ENCODE results near the gene MATR3.
"Not testable (repeated sequence)": the region's sequence is repeated elsewhere in the genome, so short reads cannot be mapped to it uniquely, and the experiment has no call there.

Gene MATR3

GRCh38 chr5:139308797-139309196, 15.3 kb downstream of the MATR3 start:
- H3K36me3 ChIP-seq (ENCODE audit: control insufficient read depth in 1 of 2, insufficient read depth in 2 of 2, low read length in 2 of 2), result no peaks in the 10 kb centered on the region
- H3K27me3 ChIP-seq (ENCODE audit: control insufficient read depth in 1 of 2, insufficient read depth in 2 of 2, low read length in 2 of 2), result no peaks in the 10 kb centered on the region
- H3K27ac ChIP-seq (ENCODE audit: low read depth, low read length), result no peak overlapping the region
- H3K9me3 ChIP-seq (ENCODE audit: control insufficient read depth in 1 of 2, low read length in 2 of 2), result no peaks in the 10 kb centered on the region
- no peak overlapping the region for H3K9ac ChIP-seq (ENCODE audit: low read depth in 1 of 2, low read length in 2 of 2)
- H3K4me1 ChIP-seq (ENCODE audit: control insufficient read depth in 1 of 2, insufficient read depth in 2 of 2, low read length in 2 of 2), result peaks cover 17 to 37% of the 10 kb centered on the region in 2 donors
- no peak overlapping the region for H3K4me3 ChIP-seq (ENCODE audit: low read depth in 1 of 2, low read length in 2 of 2)

DNA sequence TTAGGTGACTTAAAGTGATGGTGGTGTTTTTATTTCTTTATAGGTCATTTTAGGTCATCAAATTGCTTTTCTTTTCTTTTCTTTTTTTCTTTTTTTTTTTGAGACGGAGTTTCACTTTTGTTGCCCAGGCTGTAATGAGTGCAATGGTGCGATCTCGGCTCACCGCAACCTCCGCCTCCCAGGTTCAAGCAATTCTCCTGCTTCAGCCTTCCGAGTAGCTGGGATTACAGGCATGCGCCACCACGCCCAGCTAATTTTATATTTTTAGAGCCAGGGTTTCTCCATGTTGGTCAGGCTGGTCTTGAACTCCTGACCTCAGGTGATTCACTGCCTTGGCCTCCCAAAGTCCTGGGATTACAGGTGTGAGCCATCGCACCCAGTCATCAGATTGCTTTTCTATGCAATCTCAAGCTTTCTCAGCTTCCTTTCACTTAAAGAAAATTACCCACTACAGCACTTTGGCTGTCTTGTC, 17.2 kb downstream of the MATR3 start:
- Histone ChIP-seq H3K4me1 (ENCODE audit: control insufficient read depth in 1 of 2, insufficient read depth in 2 of 2, low read length in 2 of 2) (peaks cover 9 to 33% of the 10 kb centered on the region in 2 donors), H3K36me3 (ENCODE audit: control insufficient read depth in 1 of 2, insufficient read depth in 2 of 2, low read length in 2 of 2) (peaks cover under 1 to 10% of the 10 kb centered on the region in 2 donors)
- H3K27ac ChIP-seq (ENCODE audit: low read depth, low read length); H3K9me3 ChIP-seq (ENCODE audit: control insufficient read depth in 1 of 2, low read length in 2 of 2); H3K9ac ChIP-seq (ENCODE audit: low read depth in 1 of 2, low read length in 2 of 2); H3K27me3 ChIP-seq (ENCODE audit: control insufficient read depth in 1 of 2, insufficient read depth in 2 of 2, low read length in 2 of 2); H3K4me3 ChIP-seq (ENCODE audit: low read depth in 1 of 2, low read length in 2 of 2): not testable (repeated sequence)

GRCh38 chr5:139312075-139312474, 18.5 kb downstream of the MATR3 start:
- Histone ChIP-seq H3K27me3 (ENCODE audit: control insufficient read depth in 1 of 2, insufficient read depth in 2 of 2, low read length in 2 of 2) (no peaks in the 10 kb centered on the region), H3K27ac (ENCODE audit: low read depth, low read length) (no peak overlapping the region), H3K9me3 (ENCODE audit: control insufficient read depth in 1 of 2, low read length in 2 of 2) (no peaks in the 10 kb centered on the region), H3K4me3 (ENCODE audit: low read depth in 1 of 2, low read length in 2 of 2) (no peak overlapping the region), H3K9ac (ENCODE audit: low read depth in 1 of 2, low read length in 2 of 2) (no peak overlapping the region), H3K4me1 (ENCODE audit: control insufficient read depth in 1 of 2, insufficient read depth in 2 of 2, low read length in 2 of 2) (peaks cover 5 to 23% of the 10 kb centered on the region in 2 donors), H3K36me3 (ENCODE audit: control insufficient read depth in 1 of 2, insufficient read depth in 2 of 2, low read length in 2 of 2) (peaks cover 13 to 24% of the 10 kb centered on the region in 2 donors)

GRCh38 chr5:139314276-139314675, 20.7 kb downstream of the MATR3 start:
- H3K4me1 ChIP-seq (ENCODE audit: control insufficient read depth in 1 of 2, insufficient read depth in 2 of 2, low read length in 2 of 2), result peaks cover 0 to 12% of the 10 kb centered on the region in 2 donors
- H3K27ac ChIP-seq (ENCODE audit: low read depth, low read length), result no peak overlapping the region

DNA sequence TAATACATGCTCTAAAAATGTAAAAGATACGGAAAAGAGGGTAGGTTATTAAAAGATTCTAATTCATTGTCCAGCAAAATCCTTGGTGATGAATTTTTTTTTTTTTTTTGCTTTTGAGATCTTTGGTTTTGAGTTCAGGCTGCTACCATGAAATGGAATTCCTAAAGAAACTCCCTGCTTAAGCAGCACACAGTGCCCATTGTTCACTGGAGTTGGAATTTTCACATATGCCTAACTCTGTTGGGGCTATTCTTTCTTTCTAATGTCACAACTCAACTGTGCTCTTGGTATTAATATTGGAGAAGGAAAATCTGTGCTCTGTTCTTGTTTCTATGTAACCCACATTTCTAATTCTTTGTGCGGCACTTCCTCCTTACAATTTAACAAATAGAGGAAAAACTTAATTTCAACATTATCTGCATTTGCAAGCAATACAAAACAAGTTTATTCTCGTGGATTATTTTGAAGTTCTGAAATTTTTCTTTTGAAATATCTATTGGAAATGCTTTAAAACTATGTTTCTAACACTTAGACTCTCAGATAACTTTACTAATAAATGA, 21.6 kb downstream of the MATR3 start:
- Histone ChIP-seq H3K27me3 (ENCODE audit: control insufficient read depth in 1 of 2, insufficient read depth in 2 of 2, low read length in 2 of 2) (no peaks in the 10 kb centered on the region), H3K9ac (ENCODE audit: low read depth in 1 of 2, low read length in 2 of 2) (no peak overlapping the region), H3K36me3 (ENCODE audit: control insufficient read depth in 1 of 2, insufficient read depth in 2 of 2, low read length in 2 of 2) (peaks cover 26 to 51% of the 10 kb centered on the region in 2 donors), H3K9me3 (ENCODE audit: control insufficient read depth in 1 of 2, low read length in 2 of 2) (no peaks in the 10 kb centered on the region), H3K4me1 (ENCODE audit: control insufficient read depth in 1 of 2, insufficient read depth in 2 of 2, low read length in 2 of 2) (peaks cover 0 to 4% of the 10 kb centered on the region in 2 donors), H3K4me3 (ENCODE audit: low read depth in 1 of 2, low read length in 2 of 2) (no peak overlapping the region), H3K27ac (ENCODE audit: low read depth, low read length) (no peak overlapping the region)

More at GRCh38 chr5:139314276-139314675, 20.7 kb downstream of the MATR3 start:
- Histone ChIP-seq H3K4me3 (ENCODE audit: low read depth in 1 of 2, low read length in 2 of 2) (no peak overlapping the region), H3K9me3 (ENCODE audit: control insufficient read depth in 1 of 2, low read length in 2 of 2) (no peaks in the 10 kb centered on the region), H3K9ac (ENCODE audit: low read depth in 1 of 2, low read length in 2 of 2) (no peak overlapping the region), H3K36me3 (ENCODE audit: control insufficient read depth in 1 of 2, insufficient read depth in 2 of 2, low read length in 2 of 2) (peaks cover 23 to 45% of the 10 kb centered on the region in 2 donors), H3K27me3 (ENCODE audit: control insufficient read depth in 1 of 2, insufficient read depth in 2 of 2, low read length in 2 of 2) (no peaks in the 10 kb centered on the region)

DNA sequence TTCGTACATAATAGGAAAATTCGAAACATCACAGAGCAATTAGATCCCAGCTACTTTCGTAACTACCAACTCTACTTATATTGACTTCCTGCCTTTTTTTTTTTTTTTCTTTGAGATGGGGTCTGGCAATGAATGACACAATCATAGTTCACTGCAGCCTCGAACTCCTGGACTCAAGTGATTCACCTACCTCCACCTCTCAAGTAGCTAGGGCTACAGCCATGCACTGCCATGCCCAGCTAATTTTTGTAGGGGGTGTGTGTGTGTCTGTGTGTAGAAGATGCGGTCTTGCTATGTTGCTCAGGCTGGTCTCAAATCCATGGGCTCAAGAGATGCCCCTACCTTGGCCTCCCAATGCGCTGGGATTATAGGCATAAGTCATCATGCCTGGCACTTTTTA, 42.3 kb downstream of the MATR3 start:
- no peak overlapping the region for H3K4me3 ChIP-seq (ENCODE audit: low read depth in 1 of 2, low read length in 2 of 2)
- no peaks in the 10 kb centered on the region for H3K27me3 ChIP-seq (ENCODE audit: control insufficient read depth in 1 of 2, insufficient read depth in 2 of 2, low read length in 2 of 2)
- H3K4me1 ChIP-seq (ENCODE audit: control insufficient read depth in 1 of 2, insufficient read depth in 2 of 2, low read length in 2 of 2), result peaks cover 0 to 2% of the 10 kb centered on the region in 2 donors
- no peaks in the 10 kb centered on the region for H3K9me3 ChIP-seq (ENCODE audit: control insufficient read depth in 1 of 2, low read length in 2 of 2)
- H3K9ac ChIP-seq (ENCODE audit: low read depth in 1 of 2, low read length in 2 of 2), result no peak overlapping the region
- H3K27ac ChIP-seq (ENCODE audit: low read depth, low read length), result no peak overlapping the region
- peaks cover 15 to 22% of the 10 kb centered on the region in 2 donors for H3K36me3 ChIP-seq (ENCODE audit: control insufficient read depth in 1 of 2, insufficient read depth in 2 of 2, low read length in 2 of 2)

- Histone ChIP-seq H3K4me3 (ENCODE audit: low read depth in 1 of 2, low read length in 2 of 2) (no peak overlapping the region), H3K9me3 (ENCODE audit: control insufficient read depth in 1 of 2, low read length in 2 of 2) (no peaks in the 10 kb centered on the region), H3K9ac (ENCODE audit: low read depth in 1 of 2, low read length in 2 of 2) (no peak overlapping the region), H3K27ac (ENCODE audit: low read depth, low read length) (no peak overlapping the region), H3K4me1 (ENCODE audit: control insufficient read depth in 1 of 2, insufficient read depth in 2 of 2, low read length in 2 of 2) (peaks cover 17 to 27% of the 10 kb centered on the region in 2 donors), H3K36me3 (ENCODE audit: control insufficient read depth in 1 of 2, insufficient read depth in 2 of 2, low read length in 2 of 2) (no peaks in the 10 kb centered on the region), H3K27me3 (ENCODE audit: control insufficient read depth in 1 of 2, insufficient read depth in 2 of 2, low read length in 2 of 2) (no peaks in the 10 kb centered on the region)
Measured at GRCh38 chr5:139340051-139340450, 46.5 kb downstream of the MATR3 start.

GRCh38 chr5:139341187-139341688, 47.7 kb downstream of the MATR3 start:
- H3K27ac ChIP-seq (ENCODE audit: low read depth, low read length), result no peak overlapping the region
- peak overlapping the region; percentile 75 to 98 for H3K9ac ChIP-seq (ENCODE audit: low read depth in 1 of 2, low read length in 2 of 2)
- H3K4me3 ChIP-seq (ENCODE audit: low read depth in 1 of 2, low read length in 2 of 2), result peak overlapping the region; percentile 90 to 96

DNA sequence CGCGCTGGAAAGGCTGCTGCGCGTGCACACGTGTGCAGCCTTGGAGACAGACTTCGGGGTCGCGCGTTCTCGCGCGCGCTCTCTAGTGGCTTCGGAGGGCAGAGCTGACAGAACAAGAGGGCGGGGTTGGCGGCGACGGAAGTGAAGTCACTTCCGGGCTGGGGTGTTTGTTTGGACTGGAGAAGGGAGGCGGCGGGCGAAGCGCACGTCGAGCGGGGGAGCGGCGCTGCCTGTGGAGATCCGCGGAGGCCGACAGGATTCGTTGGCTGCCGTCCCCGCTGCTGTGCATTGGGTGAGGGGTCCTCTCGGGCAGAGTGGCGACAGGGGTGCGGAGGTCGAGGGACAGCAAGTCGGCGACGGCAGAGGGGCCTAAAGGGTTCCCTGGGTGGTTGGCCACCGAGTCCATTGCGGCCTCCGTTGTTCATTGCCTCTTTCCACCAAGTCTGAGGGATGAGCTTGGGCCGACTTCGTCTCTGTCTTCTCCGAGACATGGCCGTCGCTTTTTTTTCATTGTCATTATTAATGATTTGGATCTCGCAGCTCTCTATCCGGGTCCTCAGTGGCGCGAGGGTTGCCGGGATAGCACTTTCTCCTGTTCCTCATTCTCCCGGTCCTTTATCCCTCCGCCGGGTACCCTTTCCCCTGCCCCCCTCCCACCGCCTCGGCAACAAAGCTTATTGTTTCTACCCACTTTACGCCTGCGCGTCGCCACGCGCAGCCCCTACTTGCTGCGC, 48.3 kb downstream of the MATR3 start, which contains the start of gene PAIP2:
TSS of gene PAIP2 (plus strand) at position 166 of the 734 bp plus-strand sequence. CDS start 21,931 bp downstream, outside the sequence.
- Histone ChIP-seq H3K4me1 (ENCODE audit: control insufficient read depth in 1 of 2, insufficient read depth in 2 of 2, low read length in 2 of 2) (peaks cover 17 to 27% of the 10 kb centered on the region in 2 donors), H3K36me3 (ENCODE audit: control insufficient read depth in 1 of 2, insufficient read depth in 2 of 2, low read length in 2 of 2) (no peaks in the 10 kb centered on the region), H3K27me3 (ENCODE audit: control insufficient read depth in 1 of 2, insufficient read depth in 2 of 2, low read length in 2 of 2) (no peaks in the 10 kb centered on the region), H3K27ac (ENCODE audit: low read depth, low read length) (peak within 1 kb of the TSS; percentile 99), H3K9me3 (ENCODE audit: control insufficient read depth in 1 of 2, low read length in 2 of 2) (no peaks in the 10 kb centered on the region), H3K4me3 (ENCODE audit: low read depth in 1 of 2, low read length in 2 of 2) (peak within 1 kb of the TSS; percentile 90 to 96), H3K9ac (ENCODE audit: low read depth in 1 of 2, low read length in 2 of 2) (peak within 1 kb of the TSS; percentile 96 to 98)

More at GRCh38 chr5:139341187-139341688, 47.7 kb downstream of the MATR3 start:
- Histone ChIP-seq H3K36me3 (ENCODE audit: control insufficient read depth in 1 of 2, insufficient read depth in 2 of 2, low read length in 2 of 2) (no peaks in the 10 kb centered on the region), H3K9me3 (ENCODE audit: control insufficient read depth in 1 of 2, low read length in 2 of 2) (no peaks in the 10 kb centered on the region), H3K4me1 (ENCODE audit: control insufficient read depth in 1 of 2, insufficient read depth in 2 of 2, low read length in 2 of 2) (peaks cover 17 to 27% of the 10 kb centered on the region in 2 donors), H3K27me3 (ENCODE audit: control insufficient read depth in 1 of 2, insufficient read depth in 2 of 2, low read length in 2 of 2) (no peaks in the 10 kb centered on the region)

DNA sequence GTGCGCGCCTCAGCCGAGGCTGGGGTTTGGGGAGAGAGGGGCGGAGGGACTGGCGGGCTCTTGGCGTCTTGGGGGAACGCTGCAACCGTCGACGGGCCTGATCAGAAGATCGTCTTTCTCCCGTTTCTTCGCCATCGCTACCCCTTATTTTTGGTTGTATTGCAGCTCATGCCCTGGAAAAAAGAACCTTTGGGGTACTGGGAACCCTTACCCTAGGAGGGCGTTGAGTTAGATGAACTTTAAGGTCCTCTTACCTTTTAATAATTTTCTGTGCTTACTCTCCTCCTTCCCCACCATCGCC, 48.8 kb downstream of the MATR3 start:
- H3K36me3 ChIP-seq (ENCODE audit: control insufficient read depth in 1 of 2, insufficient read depth in 2 of 2, low read length in 2 of 2), result no peaks in the 10 kb centered on the region
- no peaks in the 10 kb centered on the region for H3K9me3 ChIP-seq (ENCODE audit: control insufficient read depth in 1 of 2, low read length in 2 of 2)
- H3K4me3 ChIP-seq (ENCODE audit: low read depth in 1 of 2, low read length in 2 of 2), result peak overlapping the region; percentile 90 to 96
- H3K27ac ChIP-seq (ENCODE audit: low read depth, low read length), result no peak overlapping the region
- H3K27me3 ChIP-seq (ENCODE audit: control insufficient read depth in 1 of 2, insufficient read depth in 2 of 2, low read length in 2 of 2), result no peaks in the 10 kb centered on the region
- H3K4me1 ChIP-seq (ENCODE audit: control insufficient read depth in 1 of 2, insufficient read depth in 2 of 2, low read length in 2 of 2), result peaks cover 17 to 27% of the 10 kb centered on the region in 2 donors
- H3K9ac ChIP-seq (ENCODE audit: low read depth in 1 of 2, low read length in 2 of 2), result peak overlapping the region; percentile 96 to 98
